Neural crest cell (in vitro differentiated cells): ENCODE measurements around the gene GATB. TPM values are rescaled to one million over a fixed set of nuclear protein-coding genes. Genes with fewer than 3 reads are reported as not detected.
A peak's percentile ranks its signal among the peaks of the same experiment; 100 is the strongest.

Experiments
- DNase-seq: peaks from one replicate; pipeline ENCODE4 v3.0.0; 2021; ENCODE audit warnings: low read depth, mixed read lengths, low spot score
- H3K27ac Mint-ChIP-seq: one replicate; pipeline ENCODE4 v1.8.0; 2021; ENCODE audit warnings: mild to moderate bottlenecking, mixed read lengths; ENCODE audit not compliant: unreplicated experiment
- H3K27me3 Mint-ChIP-seq: 2 replicates; pipeline ENCODE4 v1.8.0; 2021; ENCODE audit warnings: low read depth, mild to moderate bottlenecking, mixed read lengths
- H3K36me3 Mint-ChIP-seq: 2 replicates; pipeline ENCODE4 v1.8.0; 2021; ENCODE audit warnings: low read depth, mild to moderate bottlenecking, mixed read lengths
- H3K4me1 Mint-ChIP-seq: 2 replicates; pipeline ENCODE4 v1.8.0; 2021; ENCODE audit warnings: mixed read lengths
- H3K4me3 Mint-ChIP-seq: one replicate; pipeline ENCODE4 v1.8.0; 2021; ENCODE audit warnings: mild to moderate bottlenecking, mixed read lengths
- H3K9me3 Mint-ChIP-seq: 2 replicates; pipeline ENCODE4 v1.8.0; 2021; ENCODE audit warnings: mixed read lengths
- total RNA-seq: library from RNA; stranded (reverse); gene quantifications from 2 replicates; pipeline ENCODE4 v1.2.1, GENCODE V29; 2021
- TF ChIP-seq, protein P1 (sequence below): fragments of 200-600 bp; sonication (generic); conservative IDR thresholded peaks from 2 replicates; pipeline ENCODE4 v1.5.0; 2021; ENCODE audit warnings: antibody characterized with exemption, mild to moderate bottlenecking

GATB gene
- total RNA-seq, 1 donor from 2014 or later, result 24.9 TPM

DNA sequence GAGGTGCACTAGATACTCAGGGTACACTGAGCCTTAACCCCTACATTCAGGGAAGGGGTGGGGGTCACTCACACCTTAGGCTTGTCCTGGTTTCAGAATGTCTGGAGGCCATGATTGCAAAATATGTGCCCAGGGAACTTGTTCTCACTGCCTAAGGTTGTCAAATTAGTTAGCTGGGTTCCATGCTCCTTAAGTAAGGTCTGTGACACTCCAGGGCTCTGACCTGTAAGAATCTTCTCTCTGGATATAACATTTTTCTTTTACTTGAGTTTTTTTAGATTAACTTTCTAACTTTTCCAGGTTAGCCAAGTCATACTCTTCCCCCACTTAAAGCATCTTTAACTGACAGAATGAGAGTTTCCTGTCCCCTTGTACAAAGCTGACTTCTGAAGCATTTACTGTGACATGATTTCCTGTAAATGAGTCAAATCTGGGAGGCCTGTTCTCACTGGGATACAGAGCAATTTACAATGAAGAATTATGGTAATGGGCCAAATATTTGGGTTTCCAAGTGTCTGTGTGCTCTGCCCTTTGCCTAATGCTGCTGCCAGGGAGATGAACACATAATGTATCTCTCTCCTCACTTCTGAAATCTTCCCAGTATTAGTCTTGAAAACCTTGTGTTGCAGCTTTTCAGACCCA is 101.7 kb downstream of the GATB start:
- H3K36me3 Mint-ChIP-seq, result no peaks in the 10 kb centered on the region
- no peaks in the 10 kb centered on the region for H3K9me3 Mint-ChIP-seq
- H3K4me1 Mint-ChIP-seq, result peaks cover 4% of the 10 kb centered on the region
- DNase-seq, result no peak
- H3K4me3 Mint-ChIP-seq, result no peak overlapping the region
- no peak overlapping the region for H3K27ac Mint-ChIP-seq
- H3K27me3 Mint-ChIP-seq, result no peaks in the 10 kb centered on the region
- TF ChIP-seq, protein P1, sequence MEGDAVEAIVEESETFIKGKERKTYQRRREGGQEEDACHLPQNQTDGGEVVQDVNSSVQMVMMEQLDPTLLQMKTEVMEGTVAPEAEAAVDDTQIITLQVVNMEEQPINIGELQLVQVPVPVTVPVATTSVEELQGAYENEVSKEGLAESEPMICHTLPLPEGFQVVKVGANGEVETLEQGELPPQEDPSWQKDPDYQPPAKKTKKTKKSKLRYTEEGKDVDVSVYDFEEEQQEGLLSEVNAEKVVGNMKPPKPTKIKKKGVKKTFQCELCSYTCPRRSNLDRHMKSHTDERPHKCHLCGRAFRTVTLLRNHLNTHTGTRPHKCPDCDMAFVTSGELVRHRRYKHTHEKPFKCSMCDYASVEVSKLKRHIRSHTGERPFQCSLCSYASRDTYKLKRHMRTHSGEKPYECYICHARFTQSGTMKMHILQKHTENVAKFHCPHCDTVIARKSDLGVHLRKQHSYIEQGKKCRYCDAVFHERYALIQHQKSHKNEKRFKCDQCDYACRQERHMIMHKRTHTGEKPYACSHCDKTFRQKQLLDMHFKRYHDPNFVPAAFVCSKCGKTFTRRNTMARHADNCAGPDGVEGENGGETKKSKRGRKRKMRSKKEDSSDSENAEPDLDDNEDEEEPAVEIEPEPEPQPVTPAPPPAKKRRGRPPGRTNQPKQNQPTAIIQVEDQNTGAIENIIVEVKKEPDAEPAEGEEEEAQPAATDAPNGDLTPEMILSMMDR, result no peak

DNA sequence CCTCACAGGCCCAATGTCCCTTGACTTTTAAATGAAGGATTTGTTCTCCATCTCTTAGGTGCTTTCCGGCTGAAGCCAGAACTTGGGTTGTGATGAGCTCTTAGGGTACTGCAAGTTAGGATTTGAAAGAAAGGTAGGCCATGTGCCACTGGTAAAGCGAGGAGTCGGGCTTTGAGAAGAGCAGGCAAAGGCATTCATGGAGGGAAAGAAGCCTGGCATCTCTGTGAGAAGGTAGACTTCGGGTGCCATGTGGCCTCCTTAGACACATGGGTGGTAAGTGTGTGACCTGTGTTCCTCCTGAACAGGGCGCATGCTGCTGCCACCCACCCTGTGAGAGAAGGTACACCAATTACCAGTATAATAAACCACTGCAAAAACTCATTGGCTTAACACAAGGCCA is 102.9 kb downstream of the GATB start:
- TF ChIP-seq, protein P1, result no peak
- peaks cover 4% of the 10 kb centered on the region for H3K4me1 Mint-ChIP-seq
- no peaks in the 10 kb centered on the region for H3K9me3 Mint-ChIP-seq
- DNase-seq, result no peak
- H3K36me3 Mint-ChIP-seq, result no peaks in the 10 kb centered on the region
- H3K27ac Mint-ChIP-seq, result no peak overlapping the region
- no peaks in the 10 kb centered on the region for H3K27me3 Mint-ChIP-seq
- no peak overlapping the region for H3K4me3 Mint-ChIP-seq

DNA sequence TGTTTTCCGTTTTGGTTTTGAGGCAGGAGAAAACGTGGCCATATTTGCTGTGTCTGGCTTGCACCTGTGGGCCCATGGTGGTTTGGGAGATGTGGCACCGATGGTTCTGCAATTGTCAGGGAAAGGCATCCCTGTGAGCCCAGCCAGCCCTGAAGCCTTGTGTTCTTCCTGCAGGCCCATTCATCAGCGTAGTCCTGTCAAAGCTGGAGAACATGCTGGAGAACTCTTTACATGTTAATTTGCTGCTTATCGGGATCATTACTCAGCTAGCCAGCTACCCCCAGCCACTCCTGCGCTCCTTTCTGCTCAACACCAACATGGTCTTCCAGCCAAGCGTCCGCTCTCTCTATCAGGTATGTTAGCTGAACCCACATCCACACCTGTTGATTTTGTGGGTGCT is 104.7 kb downstream of the GATB start:
- no peak for DNase-seq

DNA sequence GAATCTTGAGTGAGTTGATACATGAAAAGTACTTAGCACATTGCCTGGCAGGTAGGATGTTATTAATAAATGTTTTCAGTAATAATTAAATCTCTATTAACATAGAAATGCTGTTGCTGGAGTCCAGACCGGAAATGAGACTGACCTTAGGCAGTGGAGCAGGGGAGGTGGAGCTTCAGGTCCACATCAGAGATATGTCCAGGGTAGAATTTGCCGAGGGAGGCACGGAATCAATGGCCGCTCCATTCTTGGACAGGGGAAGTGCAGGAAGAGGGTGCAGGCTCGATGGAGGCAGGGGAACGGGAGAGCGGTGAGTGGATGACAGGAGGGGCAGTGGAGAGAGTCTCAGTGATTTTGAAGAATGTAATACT is 107.3 kb downstream of the GATB start:
- Mint-ChIP-seq H3K27me3 (peaks cover 4% of the 10 kb centered on the region), H3K4me1 (no peaks in the 10 kb centered on the region), H3K36me3 (no peaks in the 10 kb centered on the region), H3K27ac (no peak overlapping the region), H3K4me3 (no peak overlapping the region), H3K9me3 (no peaks in the 10 kb centered on the region)
- no peak for DNase-seq
- TF ChIP-seq, protein P1, result no peak

More for the DNA sequence above, 104.7 kb downstream of the GATB start:
- no peak overlapping the region for H3K27ac Mint-ChIP-seq
- peaks cover 4% of the 10 kb centered on the region for H3K27me3 Mint-ChIP-seq
- H3K4me1 Mint-ChIP-seq, result peaks cover 4% of the 10 kb centered on the region
- H3K36me3 Mint-ChIP-seq, result no peaks in the 10 kb centered on the region
- TF ChIP-seq, protein P1, result no peak
- H3K9me3 Mint-ChIP-seq, result no peaks in the 10 kb centered on the region
- H3K4me3 Mint-ChIP-seq, result no peak overlapping the region

DNA sequence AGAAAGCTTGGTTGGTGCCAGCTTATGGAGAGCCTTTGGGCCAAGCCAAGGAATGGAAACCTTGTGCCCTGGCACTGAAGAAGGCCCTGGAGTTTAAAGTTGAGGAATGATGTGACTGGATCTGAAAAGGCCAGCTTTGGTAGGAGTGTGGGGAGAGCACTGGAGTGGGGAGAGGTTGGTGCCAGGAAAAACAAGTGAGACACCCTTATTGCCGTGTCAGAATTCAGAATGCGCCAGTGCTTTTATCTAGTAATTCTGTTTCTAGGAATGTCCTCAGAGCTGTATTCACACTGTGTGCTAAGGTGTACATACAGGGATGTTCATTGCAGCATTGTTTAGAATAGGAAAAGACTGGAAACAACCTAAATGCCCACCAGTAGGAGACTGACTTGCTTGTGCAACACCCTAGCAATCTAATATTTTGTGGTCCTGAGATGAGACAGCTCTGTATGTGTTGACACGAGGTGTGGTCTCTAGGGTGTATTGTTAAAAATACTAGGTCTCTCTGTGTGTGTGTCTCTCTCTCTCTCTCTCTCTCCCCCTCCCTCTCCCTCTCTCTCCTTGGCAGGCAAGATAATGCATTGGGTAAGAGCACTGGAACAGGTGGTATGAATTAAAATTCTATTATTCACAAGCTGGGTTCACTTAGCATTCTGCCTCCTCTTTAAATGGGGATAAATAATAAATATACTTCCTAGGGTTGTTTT is 107.8 kb downstream of the GATB start:
- Mint-ChIP-seq H3K4me3 (no peak overlapping the region), H3K4me1 (no peaks in the 10 kb centered on the region), H3K27ac (peak overlapping the region; percentile 68), H3K36me3 (no peaks in the 10 kb centered on the region), H3K9me3 (no peaks in the 10 kb centered on the region), H3K27me3 (peaks cover 4% of the 10 kb centered on the region)
- DNase-seq, result no peak
- TF ChIP-seq, protein P1, result no peak
